ENCODE measurements around the gene ANAPC5.

- TF ChIP-seq POLR2AphosphoS5 (IDR thresholded peaks at IDR 0.05; ENCODE audit: borderline replicate concordance, low read depth, low read length), result no peak
- TF ChIP-seq FOXP2 (optimal IDR thresholded peaks at IDR 0.05; ENCODE audit: control extremely low read depth, extremely low read length, insufficient read depth), result no peak
Observed at GRCh38 chr12:121390856-121391255, 38.6 kb upstream of the ANAPC5 start.
